ENCODE results near the gene FILIP1.

Gene FILIP1

DNA sequence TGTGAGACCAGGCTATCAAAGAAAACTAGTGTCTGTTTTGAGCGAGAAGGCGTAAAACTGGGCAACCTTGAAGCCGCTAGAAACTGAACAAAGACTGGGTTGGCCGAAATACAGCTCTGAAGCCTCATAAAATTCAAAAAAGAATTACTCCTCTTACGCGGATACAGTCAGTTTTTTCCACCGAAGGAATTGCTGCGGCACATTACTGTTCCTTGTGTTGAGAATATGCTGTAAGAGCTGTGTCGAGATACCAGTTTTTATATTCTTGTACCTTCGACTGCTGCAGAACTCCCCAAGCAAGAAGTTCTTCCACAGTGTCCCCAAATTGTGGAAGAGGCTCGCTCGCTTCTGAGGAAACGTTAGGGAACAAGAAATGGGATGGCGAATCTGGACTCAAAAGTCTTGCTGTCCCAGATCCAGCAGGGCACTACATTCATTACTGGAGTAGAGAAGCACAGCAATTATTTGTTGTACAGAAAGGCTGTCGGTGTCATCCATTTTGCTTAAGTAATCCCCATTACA lies 249.5 kb downstream of the FILIP1 start:
- DNase-seq (ENCODE audit: low read depth) = no peak
- peak overlapping the region; percentile 76 for H3K4me3 ChIP-seq (ENCODE audit: low read depth, low read length)
- no peak for TF ChIP-seq MYC (IDR thresholded peaks at IDR 0.05; ENCODE audit: low read depth, low read length)
- no peak for TF ChIP-seq POLR2A (IDR thresholded peaks at IDR 0.05; ENCODE audit: extremely low read depth, insufficient read length)
- TF ChIP-seq, protein P1, sequence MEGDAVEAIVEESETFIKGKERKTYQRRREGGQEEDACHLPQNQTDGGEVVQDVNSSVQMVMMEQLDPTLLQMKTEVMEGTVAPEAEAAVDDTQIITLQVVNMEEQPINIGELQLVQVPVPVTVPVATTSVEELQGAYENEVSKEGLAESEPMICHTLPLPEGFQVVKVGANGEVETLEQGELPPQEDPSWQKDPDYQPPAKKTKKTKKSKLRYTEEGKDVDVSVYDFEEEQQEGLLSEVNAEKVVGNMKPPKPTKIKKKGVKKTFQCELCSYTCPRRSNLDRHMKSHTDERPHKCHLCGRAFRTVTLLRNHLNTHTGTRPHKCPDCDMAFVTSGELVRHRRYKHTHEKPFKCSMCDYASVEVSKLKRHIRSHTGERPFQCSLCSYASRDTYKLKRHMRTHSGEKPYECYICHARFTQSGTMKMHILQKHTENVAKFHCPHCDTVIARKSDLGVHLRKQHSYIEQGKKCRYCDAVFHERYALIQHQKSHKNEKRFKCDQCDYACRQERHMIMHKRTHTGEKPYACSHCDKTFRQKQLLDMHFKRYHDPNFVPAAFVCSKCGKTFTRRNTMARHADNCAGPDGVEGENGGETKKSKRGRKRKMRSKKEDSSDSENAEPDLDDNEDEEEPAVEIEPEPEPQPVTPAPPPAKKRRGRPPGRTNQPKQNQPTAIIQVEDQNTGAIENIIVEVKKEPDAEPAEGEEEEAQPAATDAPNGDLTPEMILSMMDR (IDR thresholded peaks at IDR 0.05; ENCODE audit: low read depth, low read length) = no peak
- no peak for TF ChIP-seq MAX (IDR thresholded peaks at IDR 0.05; ENCODE audit: low read depth, low read length)

DNA sequence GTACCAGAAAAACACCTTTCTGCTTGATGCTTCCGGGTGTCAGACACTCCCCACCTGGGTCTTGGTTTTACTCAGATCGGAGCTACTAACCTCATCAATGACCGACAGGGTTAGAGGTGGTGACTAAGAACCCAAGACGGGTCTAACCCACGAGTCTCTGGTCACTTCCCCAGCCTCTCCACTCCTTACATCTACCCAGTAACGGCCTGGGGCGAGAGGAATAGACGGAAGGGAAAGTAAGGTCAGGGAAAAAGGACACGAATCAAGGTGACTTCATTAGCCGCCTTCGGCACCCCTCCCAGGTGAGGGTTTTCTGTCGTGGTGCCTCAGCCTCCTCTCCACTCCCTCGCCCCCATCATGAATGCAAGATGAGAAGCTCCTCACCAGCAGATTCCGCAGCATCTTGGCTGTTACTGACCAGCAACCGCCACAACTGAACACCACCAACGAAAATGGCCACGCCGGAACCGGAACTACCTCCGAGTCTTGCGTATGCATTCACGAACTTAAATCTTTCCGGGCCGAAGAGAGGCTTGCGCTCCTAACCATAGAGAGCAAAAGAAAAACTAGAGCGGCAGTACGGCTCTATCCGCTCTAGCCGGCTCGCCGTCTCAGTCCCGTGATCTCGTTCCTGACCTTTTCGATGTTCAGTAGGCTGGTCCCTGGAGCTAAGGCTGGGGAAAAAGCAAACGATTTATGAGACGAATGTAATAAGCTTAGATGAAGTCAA lies 250.1 kb downstream of the FILIP1 start, which contains the start of gene COX7A2:
Gene COX7A2 (minus strand): TSS at position 469 of the 730 bp plus-strand sequence. CDS start 67 bp downstream, at position 402.
- peak within 1 kb of the TSS; percentile 76 for H3K4me3 ChIP-seq (ENCODE audit: low read depth, low read length)
- TF ChIP-seq MAX (IDR thresholded peaks at IDR 0.05; ENCODE audit: low read depth, low read length) (peak; percentile 68), MYC (IDR thresholded peaks at IDR 0.05; ENCODE audit: low read depth, low read length) (peak; percentile 71), POLR2A (IDR thresholded peaks at IDR 0.05; ENCODE audit: extremely low read depth, insufficient read length) (peak; percentile 93)
- TF ChIP-seq, protein P1 (IDR thresholded peaks at IDR 0.05; ENCODE audit: low read depth, low read length) = no peak
- DNase-seq (ENCODE audit: low read depth) = peak; percentile 99
